DND-41 (cell line): ENCODE results near the gene FHOD1.
A peak's percentile ranks its signal among the peaks of the same experiment; 100 is the strongest.

ENCODE experiments used
- ATAC-seq: fragments of 200-7000 bp; cut with Tn5 transposase; 3 replicates; pipeline ENCODE4 v1.9.1; 2021; ENCODE audit warnings: low read depth; ENCODE audit not compliant: insufficient read depth
- DNase-seq: peaks from one replicate; pipeline ENCODE4 v3.0.0-alpha.2; 2020
- H2AFZ ChIP-seq: 2 replicates; pipeline ENCODE4 v1.6.0; 2012; ENCODE audit warnings: low read depth, low read length
- H3K27ac ChIP-seq: 2 replicates; pipeline ENCODE4 v1.5.1; 2012; ENCODE audit warnings: low read length, inconsistent platforms
- H3K27me3 ChIP-seq: fragments of 200-600 bp; sonication (generic); 2 replicates; pipeline ENCODE4 v1.6.0; 2012; ENCODE audit warnings: low read length, mild to moderate bottlenecking, inconsistent platforms; ENCODE audit not compliant: insufficient read depth, poor library complexity
- H3K36me3 ChIP-seq: 2 replicates; pipeline ENCODE4 v1.5.1; 2012; ENCODE audit warnings: low read length, inconsistent platforms; ENCODE audit not compliant: insufficient read depth
- H3K4me1 ChIP-seq: 2 replicates; pipeline ENCODE4 v1.5.1; 2012; ENCODE audit warnings: mild to moderate bottlenecking, low read length; ENCODE audit not compliant: insufficient read depth
- H3K4me2 ChIP-seq: 2 replicates; pipeline ENCODE4 v1.6.0; 2012; ENCODE audit warnings: mild to moderate bottlenecking, moderate library complexity, low read length, inconsistent platforms; ENCODE audit not compliant: insufficient read depth
- H3K4me3 ChIP-seq, 2 experiments: fragments of 200-600 bp in 1 of 2; shearing (Covaris generic) in 1 of 2; 2 replicates each; pipeline ENCODE4 v1.5.1; 2012 to 2016; ENCODE audit warnings: inconsistent platforms in 2 of 2, low read length in 2 of 2, mild to moderate bottlenecking in 2 of 2, low read depth in 1 of 2, moderate library complexity in 1 of 2
- H3K79me2 ChIP-seq: 2 replicates; pipeline ENCODE4 v1.6.0; 2012; ENCODE audit warnings: low read length, inconsistent platforms; ENCODE audit not compliant: insufficient read depth
- H3K9ac ChIP-seq: 2 replicates; pipeline ENCODE4 v1.6.0; 2012; ENCODE audit warnings: low read depth, mild to moderate bottlenecking, inconsistent platforms, low read length, moderate library complexity
- H3K9me3 ChIP-seq: 2 replicates; pipeline ENCODE4 v1.5.1; 2012; ENCODE audit warnings: low read length, moderate library complexity, mild to moderate bottlenecking, inconsistent platforms; ENCODE audit not compliant: insufficient read depth, severe bottlenecking
- H4K20me1 ChIP-seq: 2 replicates; pipeline ENCODE4 v1.6.0; 2012; ENCODE audit warnings: low read length; ENCODE audit not compliant: insufficient read depth
- EZH2 ChIP-seq: IDR thresholded peaks from 3 replicates; pipeline ENCODE4 v1.6.1; 2012; ENCODE audit warnings: borderline replicate concordance, low read depth, mild to moderate bottlenecking, moderate library complexity, low read length, inconsistent platforms; ENCODE audit not compliant: severe bottlenecking
- TF ChIP-seq, protein P1 (sequence below): IDR thresholded peaks from 2 replicates; pipeline ENCODE4 v1.5.1; 2012; ENCODE audit warnings: borderline replicate concordance, low read length, moderate library complexity, mild to moderate bottlenecking; ENCODE audit not compliant: poor library complexity, severe bottlenecking; ENCODE audit errors: extremely low read depth

FHOD1 gene

GRCh38 chr16:67181346-67181745, 65.9 kb downstream of the FHOD1 start:
- Histone ChIP-seq H3K4me3 (no peak overlapping the region), H3K27ac (no peak overlapping the region), H3K9ac (peak overlapping the region; percentile 20; the same call in 1 of the 2 replicates), H4K20me1 (peaks cover 14% of the 10 kb centered on the region), H3K79me2 (peaks cover 28% of the 10 kb centered on the region), H3K36me3 (no peaks in the 10 kb centered on the region), H2AFZ (no peak overlapping the region), H3K27me3 (no peaks in the 10 kb centered on the region), H3K4me1 (peaks cover 53% of the 10 kb centered on the region), H3K9me3 (no peaks in the 10 kb centered on the region), H3K4me2 (peak overlapping the region; percentile 45; the same call in 1 of the 2 replicates)
- no peak for DNase-seq
- TF ChIP-seq EZH2, result no peak
- TF ChIP-seq, protein P1, sequence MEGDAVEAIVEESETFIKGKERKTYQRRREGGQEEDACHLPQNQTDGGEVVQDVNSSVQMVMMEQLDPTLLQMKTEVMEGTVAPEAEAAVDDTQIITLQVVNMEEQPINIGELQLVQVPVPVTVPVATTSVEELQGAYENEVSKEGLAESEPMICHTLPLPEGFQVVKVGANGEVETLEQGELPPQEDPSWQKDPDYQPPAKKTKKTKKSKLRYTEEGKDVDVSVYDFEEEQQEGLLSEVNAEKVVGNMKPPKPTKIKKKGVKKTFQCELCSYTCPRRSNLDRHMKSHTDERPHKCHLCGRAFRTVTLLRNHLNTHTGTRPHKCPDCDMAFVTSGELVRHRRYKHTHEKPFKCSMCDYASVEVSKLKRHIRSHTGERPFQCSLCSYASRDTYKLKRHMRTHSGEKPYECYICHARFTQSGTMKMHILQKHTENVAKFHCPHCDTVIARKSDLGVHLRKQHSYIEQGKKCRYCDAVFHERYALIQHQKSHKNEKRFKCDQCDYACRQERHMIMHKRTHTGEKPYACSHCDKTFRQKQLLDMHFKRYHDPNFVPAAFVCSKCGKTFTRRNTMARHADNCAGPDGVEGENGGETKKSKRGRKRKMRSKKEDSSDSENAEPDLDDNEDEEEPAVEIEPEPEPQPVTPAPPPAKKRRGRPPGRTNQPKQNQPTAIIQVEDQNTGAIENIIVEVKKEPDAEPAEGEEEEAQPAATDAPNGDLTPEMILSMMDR, result no peak
- ATAC-seq, result no peak

DNA sequence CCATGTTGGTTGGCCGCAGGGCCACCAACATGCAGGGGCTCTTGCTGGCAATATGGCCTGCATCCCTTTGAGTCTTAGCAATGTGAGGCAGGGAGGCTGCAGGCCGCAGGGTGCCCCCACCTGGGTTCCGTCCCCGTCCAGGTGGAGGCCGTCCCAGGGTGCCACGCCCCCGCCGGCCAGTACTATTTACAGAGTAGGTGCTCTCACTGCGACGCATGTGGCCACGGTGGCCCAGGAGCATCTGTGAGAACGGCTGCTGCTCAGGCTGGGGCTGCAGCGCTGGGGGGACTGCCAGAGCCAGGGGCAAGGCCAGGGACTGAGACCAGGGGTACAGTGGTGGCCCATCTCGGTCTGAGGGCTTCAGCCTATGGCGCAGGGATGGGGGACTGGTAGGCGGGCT, 67.1 kb downstream of the FHOD1 start:
- no peak for TF ChIP-seq EZH2
- TF ChIP-seq, protein P1, result no peak
- Histone ChIP-seq H3K4me1 (peaks cover 44% of the 10 kb centered on the region), H3K36me3 (no peaks in the 10 kb centered on the region), H3K9me3 (no peaks in the 10 kb centered on the region), H4K20me1 (peaks cover 14% of the 10 kb centered on the region), H2AFZ (no peak overlapping the region), H3K79me2 (peaks cover 28% of the 10 kb centered on the region), H3K27ac (no peak overlapping the region), H3K9ac (no peak overlapping the region), H3K4me3 (no peak overlapping the region), H3K4me2 (no peak overlapping the region), H3K27me3 (no peaks in the 10 kb centered on the region)
- DNase-seq, result no peak
- ATAC-seq, result no peak

DNA sequence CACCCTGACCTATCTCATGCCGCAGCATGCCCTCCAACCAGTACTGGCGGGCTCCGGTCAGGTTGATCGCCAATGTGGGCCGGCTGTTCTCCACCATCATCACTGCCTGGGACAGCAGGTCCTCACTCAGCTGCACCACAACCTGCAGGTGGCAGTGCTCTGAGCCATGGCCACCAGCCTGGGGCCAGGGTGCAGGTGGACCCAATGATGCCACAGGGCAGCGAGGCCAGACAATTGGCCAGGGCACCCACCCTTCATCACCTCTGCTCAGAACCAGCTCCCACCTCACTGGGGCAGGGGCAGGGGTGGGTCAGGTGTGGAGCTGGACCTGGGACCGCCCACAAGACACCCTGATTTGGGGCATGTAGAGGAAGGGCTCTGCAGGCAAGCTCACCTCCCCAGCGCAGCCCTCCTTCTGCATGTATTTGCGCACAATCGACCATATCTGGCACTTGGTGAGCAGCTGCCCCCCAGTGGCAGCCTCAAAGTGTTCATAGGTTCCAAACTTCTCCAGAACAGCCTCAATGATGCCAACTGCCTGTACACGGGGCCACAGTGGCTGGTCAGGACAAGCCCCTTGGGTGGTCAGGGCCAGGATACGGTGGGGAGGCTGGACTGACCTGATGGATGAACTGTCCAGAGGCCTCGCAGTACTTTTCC, 67.7 kb downstream of the FHOD1 start:
- Histone ChIP-seq H3K4me1 (peaks cover 42% of the 10 kb centered on the region), H4K20me1 (peaks cover 14% of the 10 kb centered on the region), H3K9me3 (no peaks in the 10 kb centered on the region), H3K9ac (no peak overlapping the region; the same call in 1 of the 2 replicates), H3K4me3 (no peak overlapping the region), H3K36me3 (no peaks in the 10 kb centered on the region), H3K27me3 (no peaks in the 10 kb centered on the region), H3K27ac (no peak overlapping the region), H3K79me2 (peaks cover 28% of the 10 kb centered on the region), H2AFZ (no peak overlapping the region), H3K4me2 (no peak overlapping the region)
- DNase-seq (no peak), ATAC-seq (no peak)
- no peak for TF ChIP-seq EZH2
- TF ChIP-seq, protein P1, result peak; percentile 45
